Measurements from ENCODE around the gene CAPN14. TPM values are rescaled to one million over a fixed set of nuclear protein-coding genes. Genes with fewer than 3 reads are reported as not detected.

CAPN14 gene
- total RNA-seq, 1 experiment from 2014 or later, result 0.96 TPM

- no peak for DNase-seq (ENCODE audit: low read depth)
These were observed 9.8 kb upstream of the CAPN14 start for GRCh38 chr2:31227110-31227509.

GRCh38 chr2:31226266-31226665, 9.0 kb upstream of the CAPN14 start:
- DNase-seq (ENCODE audit: low read depth), result no peak

GRCh38 chr2:31223749-31224148, 6.4 kb upstream of the CAPN14 start:
- no peak for DNase-seq (ENCODE audit: low read depth)

GRCh38 chr2:31223026-31223425, 5.7 kb upstream of the CAPN14 start:
- no peak for DNase-seq (ENCODE audit: low read depth)

- DNase-seq (ENCODE audit: low read depth), result no peak
These were observed 4.8 kb upstream of the CAPN14 start for GRCh38 chr2:31222071-31222470.

GRCh38 chr2:31221544-31221943, 4.2 kb upstream of the CAPN14 start:
- no peak for DNase-seq (ENCODE audit: low read depth)

GRCh38 chr2:31219131-31219969, 2.0 kb upstream of the CAPN14 start:
- no peak for DNase-seq (ENCODE audit: low read depth)

- DNase-seq (ENCODE audit: low read depth), result no peak
These were observed 581 bp downstream of the CAPN14 start for GRCh38 chr2:31216734-31217133.

- no peak for DNase-seq (ENCODE audit: low read depth)
These were observed 2.8 kb downstream of the CAPN14 start for GRCh38 chr2:31214444-31214915.

GRCh38 chr2:31213601-31214443, 3.5 kb downstream of the CAPN14 start:
- no peak for DNase-seq (ENCODE audit: low read depth)

GRCh38 chr2:31212659-31213600, 4.4 kb downstream of the CAPN14 start:
- no peak for DNase-seq (ENCODE audit: low read depth)

GRCh38 chr2:31208240-31208639, 9.1 kb downstream of the CAPN14 start:
- DNase-seq (ENCODE audit: low read depth), result no peak

GRCh38 chr2:31207790-31208189, 9.5 kb downstream of the CAPN14 start:
- no peak for DNase-seq (ENCODE audit: low read depth)

- DNase-seq (ENCODE audit: low read depth), result no peak
These were observed 11.7 kb downstream of the CAPN14 start for GRCh38 chr2:31205613-31206012.

GRCh38 chr2:31205186-31205585, 12.1 kb downstream of the CAPN14 start:
- DNase-seq (ENCODE audit: low read depth), result no peak

GRCh38 chr2:31204783-31205182, 12.5 kb downstream of the CAPN14 start:
- no peak for DNase-seq (ENCODE audit: low read depth)

GRCh38 chr2:31203916-31204315, 13.4 kb downstream of the CAPN14 start:
- DNase-seq (ENCODE audit: low read depth), result no peak

GRCh38 chr2:31202833-31203232, 14.5 kb downstream of the CAPN14 start:
- no peak for DNase-seq (ENCODE audit: low read depth)

- no peak for DNase-seq (ENCODE audit: low read depth)
These were observed 15.3 kb downstream of the CAPN14 start for GRCh38 chr2:31202041-31202440.

GRCh38 chr2:31200972-31201371, 16.3 kb downstream of the CAPN14 start:
- no peak for DNase-seq (ENCODE audit: low read depth)

- no peak for DNase-seq (ENCODE audit: low read depth)
These were observed 18.1 kb downstream of the CAPN14 start for GRCh38 chr2:31199206-31199605.

GRCh38 chr2:31197669-31198068, 19.6 kb downstream of the CAPN14 start:
- no peak for DNase-seq (ENCODE audit: low read depth)

Data from RPMI7951 (cell line).